ENCODE results near the gene ERBB4.
"Not testable (repeated sequence)": the region's sequence is repeated elsewhere in the genome, so short reads cannot be mapped to it uniquely, and the experiment has no call there.

The ERBB4 gene

DNA sequence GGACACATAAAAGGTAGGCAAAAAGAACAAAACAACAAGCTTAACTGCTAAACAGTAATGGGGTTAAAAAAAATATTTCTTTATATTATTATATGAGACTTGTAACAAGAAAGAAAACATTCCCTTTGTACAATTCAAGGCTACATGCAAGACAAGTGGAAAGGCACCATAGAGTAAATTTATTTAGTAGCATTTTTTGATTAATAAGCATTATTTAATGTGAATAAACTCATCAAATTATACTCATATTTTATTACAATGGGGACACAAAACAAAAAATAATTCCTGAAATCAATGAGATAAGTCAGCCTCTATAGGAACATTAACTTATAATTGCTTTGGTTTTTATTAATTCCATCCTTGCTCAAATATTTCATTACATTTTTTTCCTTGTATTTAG, 809.2 kb downstream of the ERBB4 start:
- H3K4me1 ChIP-seq = 0 out of 2 replicates have a peak, but pooled peaks cover 3% of the 10 kb centered on the region
- no peaks in the 10 kb centered on the region for H3K27me3 ChIP-seq
- no peak for DNase-seq
- no peak overlapping the region for H3K4me3 ChIP-seq (ENCODE audit: low read depth, low read length)
- H3K36me3 ChIP-seq = no peaks in the 10 kb centered on the region
- TF ChIP-seq, protein P1, sequence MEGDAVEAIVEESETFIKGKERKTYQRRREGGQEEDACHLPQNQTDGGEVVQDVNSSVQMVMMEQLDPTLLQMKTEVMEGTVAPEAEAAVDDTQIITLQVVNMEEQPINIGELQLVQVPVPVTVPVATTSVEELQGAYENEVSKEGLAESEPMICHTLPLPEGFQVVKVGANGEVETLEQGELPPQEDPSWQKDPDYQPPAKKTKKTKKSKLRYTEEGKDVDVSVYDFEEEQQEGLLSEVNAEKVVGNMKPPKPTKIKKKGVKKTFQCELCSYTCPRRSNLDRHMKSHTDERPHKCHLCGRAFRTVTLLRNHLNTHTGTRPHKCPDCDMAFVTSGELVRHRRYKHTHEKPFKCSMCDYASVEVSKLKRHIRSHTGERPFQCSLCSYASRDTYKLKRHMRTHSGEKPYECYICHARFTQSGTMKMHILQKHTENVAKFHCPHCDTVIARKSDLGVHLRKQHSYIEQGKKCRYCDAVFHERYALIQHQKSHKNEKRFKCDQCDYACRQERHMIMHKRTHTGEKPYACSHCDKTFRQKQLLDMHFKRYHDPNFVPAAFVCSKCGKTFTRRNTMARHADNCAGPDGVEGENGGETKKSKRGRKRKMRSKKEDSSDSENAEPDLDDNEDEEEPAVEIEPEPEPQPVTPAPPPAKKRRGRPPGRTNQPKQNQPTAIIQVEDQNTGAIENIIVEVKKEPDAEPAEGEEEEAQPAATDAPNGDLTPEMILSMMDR (IDR thresholded peaks at IDR 0.05; ENCODE audit: low read depth, low read length) = no peak
- no peaks in the 10 kb centered on the region for H3K9me3 ChIP-seq

DNA sequence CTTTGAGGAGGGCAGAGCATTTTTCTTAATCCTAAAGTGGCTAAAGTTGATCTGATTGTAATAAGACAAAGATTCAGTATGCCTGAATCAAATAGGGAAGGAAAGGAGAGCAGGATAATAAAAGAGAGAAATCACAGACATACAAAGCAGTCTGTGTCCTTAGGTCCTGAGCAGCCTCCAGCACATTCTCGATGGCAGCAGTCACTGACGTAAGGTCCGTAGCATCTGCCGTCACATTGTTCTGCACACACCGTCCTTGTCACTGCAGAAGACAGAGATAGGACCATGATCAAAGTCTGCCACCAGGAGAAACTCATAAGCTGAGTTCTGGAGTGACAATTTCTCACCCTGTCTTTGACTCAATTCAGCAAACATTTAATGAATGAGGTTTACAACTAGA, 813.7 kb downstream of the ERBB4 start:
- Histone ChIP-seq H3K4me1 (peaks cover 17% of the 10 kb centered on the region), H3K36me3 (no peaks in the 10 kb centered on the region), H3K27me3 (no peaks in the 10 kb centered on the region), H3K4me3 (ENCODE audit: low read depth, low read length) (no peak overlapping the region), H3K9me3 (no peaks in the 10 kb centered on the region)
- DNase-seq = peak; percentile 38
- TF ChIP-seq, protein P1 (IDR thresholded peaks at IDR 0.05; ENCODE audit: low read depth, low read length) = no peak

DNA sequence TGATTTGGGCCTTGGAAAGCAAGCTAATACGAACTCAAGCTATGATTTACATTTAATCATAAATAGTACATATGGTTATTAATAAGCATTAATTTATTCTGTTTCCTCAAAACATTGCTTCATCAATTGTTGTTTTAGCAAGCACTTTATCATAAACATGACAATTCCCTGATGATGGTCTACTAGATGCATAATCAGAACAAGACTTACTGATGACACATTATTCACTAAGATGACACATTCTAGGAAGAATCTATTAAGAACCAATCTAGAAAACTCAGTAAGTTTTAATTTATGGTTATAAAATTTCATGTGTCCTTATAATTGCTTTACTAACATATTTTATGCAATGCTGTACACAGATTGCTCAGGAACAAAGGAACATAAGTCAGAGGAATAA, 815.2 kb downstream of the ERBB4 start:
- H3K9me3 ChIP-seq = no peaks in the 10 kb centered on the region
- TF ChIP-seq, protein P1 (IDR thresholded peaks at IDR 0.05; ENCODE audit: low read depth, low read length) = no peak
- no peak overlapping the region for H3K4me3 ChIP-seq (ENCODE audit: low read depth, low read length)
- no peaks in the 10 kb centered on the region for H3K27me3 ChIP-seq
- no peak for DNase-seq
- peaks cover 17% of the 10 kb centered on the region for H3K4me1 ChIP-seq
- H3K36me3 ChIP-seq = no peaks in the 10 kb centered on the region

DNA sequence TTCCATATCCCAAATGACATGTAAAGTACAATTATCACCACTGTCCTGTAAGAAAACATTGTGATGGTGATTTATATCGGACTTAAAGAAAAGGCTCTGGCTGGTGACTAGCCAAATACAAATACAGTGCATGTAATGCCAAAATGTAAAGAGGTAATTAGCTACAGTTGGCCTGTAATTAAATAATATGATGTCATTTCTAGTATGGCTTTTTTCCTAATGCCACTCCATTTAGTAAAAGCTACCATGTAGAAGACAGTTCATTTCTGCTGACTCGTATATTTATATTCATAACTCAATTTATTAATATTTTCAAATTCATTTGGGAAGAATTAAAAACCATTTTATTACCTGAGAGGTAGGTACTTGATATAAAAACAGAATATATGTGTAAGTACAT, 815.7 kb downstream of the ERBB4 start:
- H3K27me3 ChIP-seq = no peaks in the 10 kb centered on the region
- DNase-seq = peak; percentile 15
- TF ChIP-seq, protein P1 (IDR thresholded peaks at IDR 0.05; ENCODE audit: low read depth, low read length) = no peak
- no peak overlapping the region for H3K4me3 ChIP-seq (ENCODE audit: low read depth, low read length)
- H3K4me1 ChIP-seq = peaks cover 17% of the 10 kb centered on the region
- no peaks in the 10 kb centered on the region for H3K9me3 ChIP-seq
- no peaks in the 10 kb centered on the region for H3K36me3 ChIP-seq

DNA sequence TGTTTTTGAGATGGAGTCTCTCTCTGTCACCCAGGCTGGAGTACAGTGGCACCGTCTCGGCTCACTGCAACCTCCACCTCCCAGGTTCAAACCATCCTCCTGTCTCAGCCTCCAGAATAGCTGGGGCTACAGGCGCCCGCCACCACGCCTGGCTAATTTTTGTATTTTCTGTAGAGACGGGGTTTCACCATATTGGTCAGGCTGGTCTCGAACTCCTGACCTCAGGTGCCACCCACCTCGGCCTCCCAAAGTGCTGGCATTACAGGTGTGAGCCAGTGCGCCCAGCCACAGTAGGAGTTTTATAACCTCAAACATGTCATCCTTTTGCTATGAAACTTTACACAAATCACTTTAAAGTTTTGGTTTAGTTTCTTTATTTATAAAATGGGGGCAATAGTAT, 816.7 kb downstream of the ERBB4 start:
- H3K36me3 ChIP-seq, H3K27me3 ChIP-seq: not testable (repeated sequence)

DNA sequence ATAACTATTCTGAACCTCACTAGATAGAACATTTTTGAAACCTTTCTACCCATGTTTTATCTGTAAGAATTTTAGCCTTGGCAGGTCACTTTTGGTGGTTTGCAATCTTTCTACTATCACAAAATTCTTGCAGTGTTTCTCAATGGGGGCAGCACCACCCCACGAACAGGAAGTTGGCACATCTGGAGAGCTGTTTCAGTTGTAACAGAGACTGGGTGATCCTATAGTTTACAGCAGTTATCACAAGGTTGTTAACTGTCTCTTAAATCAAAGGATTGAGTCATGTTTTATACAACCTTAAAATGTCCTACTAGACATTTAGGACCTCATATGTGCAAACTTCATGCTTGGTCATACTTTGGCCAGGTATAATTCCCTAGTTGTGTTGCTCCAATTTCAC, 829.2 kb downstream of the ERBB4 start:
- no peak for DNase-seq
- no peaks in the 10 kb centered on the region for H3K36me3 ChIP-seq
- no peak overlapping the region for H3K4me3 ChIP-seq (ENCODE audit: low read depth, low read length)
- H3K9me3 ChIP-seq = no peaks in the 10 kb centered on the region
- H3K4me1 ChIP-seq = no peaks in the 10 kb centered on the region
- no peaks in the 10 kb centered on the region for H3K27me3 ChIP-seq
- TF ChIP-seq, protein P1 (IDR thresholded peaks at IDR 0.05; ENCODE audit: low read depth, low read length) = no peak

More for the DNA sequence above, 816.7 kb downstream of the ERBB4 start:
- H3K4me1 ChIP-seq = peaks cover 17% of the 10 kb centered on the region
- not testable (repeated sequence) for H3K4me3 ChIP-seq (ENCODE audit: low read depth, low read length); DNase-seq; H3K9me3 ChIP-seq

DNA sequence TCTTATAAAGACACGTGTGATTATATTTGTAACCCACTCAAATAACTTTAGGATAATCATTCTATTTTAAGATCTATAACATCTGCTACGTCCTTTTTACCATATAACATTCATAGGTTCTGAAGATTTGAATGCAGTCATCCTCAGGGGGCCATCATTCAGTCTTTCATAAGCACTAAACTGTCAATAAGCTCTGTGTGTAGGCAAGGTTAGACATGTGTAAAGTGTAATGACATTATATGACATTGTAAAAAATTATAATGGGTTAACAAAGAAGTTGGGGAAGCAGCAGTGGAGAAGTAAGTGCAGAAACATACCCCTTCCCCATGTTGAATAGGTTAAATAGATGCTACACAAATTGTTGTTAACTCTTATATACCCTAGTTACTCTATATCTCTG, 845.9 kb downstream of the ERBB4 start:
- no peak for DNase-seq
- H3K4me1 ChIP-seq = no peaks in the 10 kb centered on the region
- H3K9me3 ChIP-seq = no peaks in the 10 kb centered on the region
- no peaks in the 10 kb centered on the region for H3K36me3 ChIP-seq
- H3K27me3 ChIP-seq = no peaks in the 10 kb centered on the region
- no peak overlapping the region for H3K4me3 ChIP-seq (ENCODE audit: low read depth, low read length)
- TF ChIP-seq, protein P1 (IDR thresholded peaks at IDR 0.05; ENCODE audit: low read depth, low read length) = no peak
